ENCODE measurements around the gene AFF3. TPM values are rescaled to one million over a fixed set of nuclear protein-coding genes. Genes with fewer than 3 reads are reported as not detected.
A peak's percentile ranks its signal among the peaks of the same experiment; 100 is the strongest.

AFF3 gene
- total and polyA plus RNA-seq, 3 donors from 2014 or later, result 18.0 to 34.4 (median 27.1) TPM

GRCh38 chr2:99624677-99625076, 517.7 kb downstream of the AFF3 start:
- DNase-seq, result peak; percentile 50
- intact Hi-C loops (cut with DNase I; ENCODE audit: low total_unique reads), result no loop called here
- H3K4me3 ChIP-seq, result no peak overlapping the region
- no peaks in the 10 kb centered on the region for H3K27me3 ChIP-seq
- H3K9me3 ChIP-seq, result no peaks in the 10 kb centered on the region
- 65 to 88% methylated on average over 10 of the region's 10 CpGs for WGBS, 2 donors
- no peaks in the 10 kb centered on the region for H3K4me1 ChIP-seq
- no peak overlapping the region for H3K27ac ChIP-seq
- no peak for TF ChIP-seq POLR2A (IDR thresholded peaks at IDR 0.05)
- TF ChIP-seq CTCF (IDR thresholded peaks at IDR 0.05), result no peak
- no peaks in the 10 kb centered on the region for H3K36me3 ChIP-seq (ENCODE audit: low read depth, missing control alignments)

- 73 to 93% methylated on average over 1 to 5 of the region's 5 CpGs for WGBS, 2 donors
- no peaks in the 10 kb centered on the region for H3K4me1 ChIP-seq
- DNase-seq, result no peak
- H3K27me3 ChIP-seq, result no peaks in the 10 kb centered on the region
- H3K9me3 ChIP-seq, result no peaks in the 10 kb centered on the region
- H3K4me3 ChIP-seq, result no peak overlapping the region
- H3K36me3 ChIP-seq (ENCODE audit: low read depth, missing control alignments), result no peaks in the 10 kb centered on the region
- intact Hi-C loops (cut with DNase I; ENCODE audit: low total_unique reads), result no loop called here
- H3K27ac ChIP-seq, result no peak overlapping the region
- TF ChIP-seq CTCF (IDR thresholded peaks at IDR 0.05) (no peak), POLR2A (IDR thresholded peaks at IDR 0.05) (no peak)
Observed at GRCh38 chr2:99623613-99624012, 518.8 kb downstream of the AFF3 start.

GRCh38 chr2:99623035-99623434, 519.4 kb downstream of the AFF3 start:
- Histone ChIP-seq H3K4me1 (no peaks in the 10 kb centered on the region), H3K4me3 (no peak overlapping the region), H3K27me3 (no peaks in the 10 kb centered on the region), H3K9me3 (no peaks in the 10 kb centered on the region), H3K27ac (no peak overlapping the region), H3K36me3 (ENCODE audit: low read depth, missing control alignments) (no peaks in the 10 kb centered on the region)
- WGBS, 2 donors, result 95 to 97% methylated on average over 4 of the region's 4 CpGs
- TF ChIP-seq CTCF (IDR thresholded peaks at IDR 0.05) (no peak), POLR2A (IDR thresholded peaks at IDR 0.05) (no peak)
- intact Hi-C loops (cut with DNase I; ENCODE audit: low total_unique reads), result no loop called here
- DNase-seq, result no peak

GRCh38 chr2:99622534-99622933, 519.9 kb downstream of the AFF3 start:
- intact Hi-C loops (cut with DNase I; ENCODE audit: low total_unique reads), result no loop called here
- no peak for TF ChIP-seq POLR2A (IDR thresholded peaks at IDR 0.05)
- no peak for TF ChIP-seq CTCF (IDR thresholded peaks at IDR 0.05)
- Histone ChIP-seq H3K27me3 (no peaks in the 10 kb centered on the region), H3K27ac (no peak overlapping the region), H3K4me1 (no peaks in the 10 kb centered on the region), H3K36me3 (ENCODE audit: low read depth, missing control alignments) (no peaks in the 10 kb centered on the region), H3K9me3 (no peaks in the 10 kb centered on the region), H3K4me3 (no peak overlapping the region)
- no peak for DNase-seq
- WGBS, 2 donors, result 91 to 95% methylated on average over 6 of the region's 6 CpGs

- no peaks in the 10 kb centered on the region for H3K36me3 ChIP-seq (ENCODE audit: low read depth, missing control alignments)
- no peaks in the 10 kb centered on the region for H3K9me3 ChIP-seq
- TF ChIP-seq POLR2A (IDR thresholded peaks at IDR 0.05) (no peak), CTCF (IDR thresholded peaks at IDR 0.05) (no peak)
- no peak overlapping the region for H3K4me3 ChIP-seq
- WGBS, 2 donors, result 75 to 84% methylated on average over 5 of the region's 5 CpGs
- H3K27me3 ChIP-seq, result no peaks in the 10 kb centered on the region
- H3K4me1 ChIP-seq, result no peaks in the 10 kb centered on the region
- intact Hi-C loops (cut with DNase I; ENCODE audit: low total_unique reads), result no loop called here
- no peak for DNase-seq
- no peak overlapping the region for H3K27ac ChIP-seq
Observed at GRCh38 chr2:99621774-99622173, 520.6 kb downstream of the AFF3 start.
